ENCODE data around the gene ELANE.

ELANE gene

GRCh38 chr19:900302-901111, 48.4 kb downstream of the ELANE start (continued):
- no peak for TF ChIP-seq TSHZ2 (CRISPR knock-in tag; IDR thresholded peaks at IDR 0.05)
- no peak for TF ChIP-seq RARB (CRISPR knock-in tag; IDR thresholded peaks at IDR 0.05)
- no peak for TF ChIP-seq CREB5 (CRISPR knock-in tag; IDR thresholded peaks at IDR 0.05; ENCODE audit: low read depth)
- no peak for TF ChIP-seq CSRNP3 (CRISPR knock-in tag; IDR thresholded peaks at IDR 0.05)

- ATAC-seq: no peak
- no peak for TF ChIP-seq ARNTL (CRISPR knock-in tag; IDR thresholded peaks at IDR 0.05; ENCODE audit: borderline replicate concordance, low read depth)
- TF ChIP-seq ZFP3 (CRISPR knock-in tag; IDR thresholded peaks at IDR 0.05): peak; percentile 95
These were observed 49.4 kb downstream of the ELANE start for GRCh38 chr19:901216-902092.

- no peak for ATAC-seq
- TF ChIP-seq CSDC2 (CRISPR knock-in tag; IDR thresholded peaks at IDR 0.05) (no peak), ISL1 (CRISPR knock-in tag; IDR thresholded peaks at IDR 0.05) (no peak), SNAI2 (CRISPR knock-in tag; IDR thresholded peaks at IDR 0.05) (no peak), ZFP30 (CRISPR knock-in tag; IDR thresholded peaks at IDR 0.05) (no peak), RARB (CRISPR knock-in tag; IDR thresholded peaks at IDR 0.05) (no peak), GLIS3 (CRISPR knock-in tag; IDR thresholded peaks at IDR 0.05) (no peak), ZFP3 (CRISPR knock-in tag; IDR thresholded peaks at IDR 0.05) (no peak), BACH2 (CRISPR knock-in tag; IDR thresholded peaks at IDR 0.05; ENCODE audit: borderline replicate concordance) (no peak), ZNF8 (CRISPR knock-in tag; IDR thresholded peaks at IDR 0.05) (no peak), PPARA (CRISPR knock-in tag; IDR thresholded peaks at IDR 0.05; ENCODE audit: borderline replicate concordance) (no peak), CSRNP3 (CRISPR knock-in tag; IDR thresholded peaks at IDR 0.05) (no peak), ESRRG (CRISPR knock-in tag; IDR thresholded peaks at IDR 0.05) (no peak), TSHZ2 (CRISPR knock-in tag; IDR thresholded peaks at IDR 0.05) (no peak), PATZ1 (CRISPR knock-in tag; IDR thresholded peaks at IDR 0.05; ENCODE audit: borderline replicate concordance) (no peak), TOX (CRISPR knock-in tag; IDR thresholded peaks at IDR 0.05; ENCODE audit: borderline replicate concordance) (no peak), ZNF70 (CRISPR knock-in tag; IDR thresholded peaks at IDR 0.05) (no peak), ZC3H10 (CRISPR knock-in tag; IDR thresholded peaks at IDR 0.05) (no peak), OSR1 (CRISPR knock-in tag; IDR thresholded peaks at IDR 0.05) (no peak), CREB5 (CRISPR knock-in tag; IDR thresholded peaks at IDR 0.05; ENCODE audit: low read depth) (no peak)
These were observed 49.9 kb downstream of the ELANE start for GRCh38 chr19:902093-902370.

Data from SK-N-SH treated with all-trans-retinoic acid at 6 μM for 48 hours (cell line).